ENCODE results near the gene HIPK2. TPM values are rescaled to one million over a fixed set of nuclear protein-coding genes. Genes with fewer than 3 reads are reported as not detected.

The HIPK2 gene
- total RNA-seq, 2 experiments from 2014 or later = 17.3 to 17.6 TPM

GRCh38 chr7:139744768-139745677, 32.8 kb downstream of the HIPK2 start:
- DNase-seq (no peak), ATAC-seq (no peak)
- no peak overlapping the region for H3K27ac Mint-ChIP-seq
- H3K36me3 Mint-ChIP-seq (ENCODE audit: low read depth) = no peaks in the 10 kb centered on the region
- H3K4me3 Mint-ChIP-seq = no peak overlapping the region
- no peaks in the 10 kb centered on the region for H3K27me3 Mint-ChIP-seq
- CTCF ChIA-PET = interaction anchor here (0.6 to 1.8 kb wide), 7 partner anchors 8 to 99 kb away, joined by 3 to 7 read pairs (median 3); no protein-coding TSS in a partner anchor
- intact Hi-C loops (cut with micrococcal nuclease) = no loop called here
- H3K9me3 Mint-ChIP-seq = no peaks in the 10 kb centered on the region
- H3K4me1 Mint-ChIP-seq (ENCODE audit: low read depth) = peaks cover 27% of the 10 kb centered on the region
- POLR2A ChIA-PET = interaction anchor here (1.5 kb wide), 1 partner anchor 19 kb away, joined by 3 read pairs; no protein-coding TSS in a partner anchor
- no peak for TF ChIP-seq CTCF (IDR thresholded peaks at IDR 0.05)

- intact Hi-C loops (cut with micrococcal nuclease) = no loop called here
- POLR2A ChIA-PET = interaction anchor here (1.5 kb wide), 1 partner anchor 18 kb away, joined by 3 read pairs; no protein-coding TSS in a partner anchor
- Mint-ChIP-seq H3K27ac (no peak overlapping the region), H3K9me3 (no peaks in the 10 kb centered on the region), H3K4me3 (no peak overlapping the region), H3K36me3 (ENCODE audit: low read depth) (no peaks in the 10 kb centered on the region), H3K4me1 (ENCODE audit: low read depth) (peaks cover 23% of the 10 kb centered on the region), H3K27me3 (no peaks in the 10 kb centered on the region)
- ATAC-seq = no peak
- no peak for TF ChIP-seq CTCF (IDR thresholded peaks at IDR 0.05)
- CTCF ChIA-PET = interaction anchor here (0.6 to 1.8 kb wide), 4 partner anchors 9 to 98 kb away, joined by 3 to 7 read pairs (median 4); no protein-coding TSS in a partner anchor
- DNase-seq = no peak
Measured at GRCh38 chr7:139743967-139744767, 33.6 kb downstream of the HIPK2 start.

GRCh38 chr7:139743267-139743966, 34.4 kb downstream of the HIPK2 start:
- Mint-ChIP-seq H3K9me3 (no peaks in the 10 kb centered on the region), H3K4me3 (no peak overlapping the region), H3K36me3 (ENCODE audit: low read depth) (no peaks in the 10 kb centered on the region), H3K27me3 (no peaks in the 10 kb centered on the region), H3K27ac (no peak overlapping the region), H3K4me1 (ENCODE audit: low read depth) (peaks cover 26% of the 10 kb centered on the region)
- TF ChIP-seq CTCF (IDR thresholded peaks at IDR 0.05) = no peak
- ATAC-seq = no peak
- intact Hi-C loops (cut with micrococcal nuclease) = no loop called here
- CTCF ChIA-PET = no interaction called here
- no peak for DNase-seq
- POLR2A ChIA-PET = no interaction called here

DNA sequence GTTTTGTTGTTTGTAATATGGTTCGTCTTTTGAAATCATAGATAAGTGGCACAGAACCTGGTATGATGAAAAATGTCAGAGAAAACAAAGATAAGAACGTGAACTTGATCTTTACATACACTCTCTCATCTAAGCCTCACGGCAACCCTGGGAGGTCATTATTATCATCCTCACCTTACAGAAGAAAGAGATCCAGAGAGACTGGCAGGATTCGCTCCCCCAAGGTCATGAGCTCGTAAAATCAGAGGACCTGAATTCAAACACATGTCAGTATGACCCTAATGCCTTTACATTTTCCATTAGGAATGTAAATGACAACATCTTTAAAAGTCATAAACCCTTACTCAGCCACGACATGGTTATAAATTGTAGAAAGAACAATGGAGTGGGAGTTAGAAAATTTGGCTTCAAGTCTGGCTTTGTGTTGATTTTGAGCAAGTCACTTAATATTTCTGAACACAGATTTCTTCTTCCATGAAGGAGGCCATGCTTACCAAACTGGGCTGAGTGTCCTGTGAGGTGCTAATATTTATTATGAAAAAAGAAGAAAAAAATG, 35.9 kb downstream of the HIPK2 start:
- H3K27me3 Mint-ChIP-seq = no peaks in the 10 kb centered on the region
- ChIA-PET POLR2A (interaction anchor here (1.0 to 1.3 kb wide), 4 partner anchors 12 to 95 kb away, joined by 3 to 5 read pairs (median 3); no protein-coding TSS in a partner anchor), CTCF (interaction anchor here (0.8 to 1.2 kb wide), 3 partner anchors 10 to 96 kb away, joined by 3 read pairs; no protein-coding TSS in a partner anchor)
- intact Hi-C loops (cut with micrococcal nuclease) = no loop called here
- TF ChIP-seq CTCF (IDR thresholded peaks at IDR 0.05) = no peak
- no peak for DNase-seq
- no peak overlapping the region for H3K27ac Mint-ChIP-seq
- ATAC-seq = no peak
- peaks cover 36% of the 10 kb centered on the region for H3K4me1 Mint-ChIP-seq (ENCODE audit: low read depth)
- no peak overlapping the region for H3K4me3 Mint-ChIP-seq
- no peaks in the 10 kb centered on the region for H3K36me3 Mint-ChIP-seq (ENCODE audit: low read depth)
- no peaks in the 10 kb centered on the region for H3K9me3 Mint-ChIP-seq

Data from activated CD8-positive, alpha-beta T cell treated with anti-CD3 and anti-CD28 coated beads for 36 hours (primary cell).